IMR-90 (cell line): ENCODE data around the gene RSU1. TPM values are rescaled to one million over a fixed set of nuclear protein-coding genes. Genes with fewer than 3 reads are reported as not detected.

Source experiments
- ATAC-seq: fragments of 200-7000 bp; cut with Tn5 transposase; 2 replicates; pipeline ENCODE4 v1.9.1; 2020; ENCODE audit warnings: low read depth, mild to moderate bottlenecking, moderate library complexity
- BruUV-seq: library from RNA; stranded (reverse); fragments of 400-500 nt; replicated peaks from 2 replicates; lab custom pipeline; 2021; lab: Mats Ljungman, UMichigan
- CTCF ChIA-PET: fragments of 300-600 bp; formaldehyde crosslinking; extraction: SDS; loops from one replicate; lab custom pipeline; 2021; ENCODE audit warnings: antibody characterized with exemption; lab: Yijun Ruan, JAX
- POLR2A ChIA-PET: fragments of 300-600 bp; sonication (Branson Sonifier 250); formaldehyde crosslinking; loops from one replicate; lab custom pipeline; 2022; ENCODE audit warnings: antibody characterized with exemption; ENCODE audit not compliant: unreplicated experiment; lab: Charles Lee
- DNase-seq: peaks from one replicate; pipeline ENCODE4 v3.0.0; 2013
- H2AFZ ChIP-seq: replicated peaks from 2 replicates; pipeline ENCODE3; 2013; ENCODE audit warnings: low read length, mild to moderate bottlenecking; ENCODE audit not compliant: poor library complexity
- H2AK5ac ChIP-seq: 2 replicates; pipeline ENCODE4 v1.6.1; 2013; ENCODE audit warnings: low read depth, low read length, inconsistent platforms
- H2AK9ac ChIP-seq: replicated peaks from 2 replicates; pipeline ENCODE3; 2013; ENCODE audit warnings: mild to moderate bottlenecking, low read depth, low read length, moderate library complexity; ENCODE audit not compliant: poor library complexity
- H2BK120ac ChIP-seq: 2 replicates; pipeline ENCODE4 v1.6.1; 2013; ENCODE audit warnings: low read depth, low read length, inconsistent platforms
- H2BK15ac ChIP-seq: 3 replicates; pipeline ENCODE4 v1.6.1; 2013; ENCODE audit warnings: low read depth, low read length, inconsistent platforms
- H2BK20ac ChIP-seq: 2 replicates; pipeline ENCODE4 v1.6.1; 2013; ENCODE audit warnings: low read depth, mild to moderate bottlenecking, inconsistent platforms, low read length, moderate library complexity
- H2BK5ac ChIP-seq: 2 replicates; pipeline ENCODE4 v1.6.1; 2013; ENCODE audit warnings: mild to moderate bottlenecking, low read depth, low read length, inconsistent platforms; ENCODE audit not compliant: poor library complexity, severe bottlenecking
- H3K14ac ChIP-seq: replicated peaks from 2 replicates; pipeline ENCODE4 v1.6.1; 2013; ENCODE audit warnings: low read depth, low read length, inconsistent platforms
- H3K18ac ChIP-seq: 2 replicates; pipeline ENCODE4 v1.6.1; 2013; ENCODE audit warnings: low read depth, low read length, control low read depth
- H3K23ac ChIP-seq: 2 replicates; pipeline ENCODE4 v1.6.1; 2013; ENCODE audit warnings: low read depth, low read length, inconsistent platforms
- H3K27ac ChIP-seq: 2 replicates; pipeline ENCODE4 v1.5.1; 2013; ENCODE audit warnings: mild to moderate bottlenecking, control low read depth, low read length; ENCODE audit not compliant: insufficient read depth
- H3K27me3 ChIP-seq: 2 replicates; pipeline ENCODE4 v1.6.1; 2013; ENCODE audit warnings: low read length; ENCODE audit not compliant: control insufficient read depth, insufficient read depth
- H3K36me3 ChIP-seq: 2 replicates; pipeline ENCODE4 v1.6.1; 2013; ENCODE audit warnings: low read length, mixed read lengths; ENCODE audit not compliant: control insufficient read depth, insufficient read depth
- H3K4ac ChIP-seq: 2 replicates; pipeline ENCODE4 v1.6.1; 2013; ENCODE audit warnings: low read depth, low read length, inconsistent platforms
- H3K4me1 ChIP-seq: 2 replicates; pipeline ENCODE4 v1.6.1; 2013; ENCODE audit warnings: low read length, mixed read lengths; ENCODE audit not compliant: control insufficient read depth, insufficient read depth
- H3K4me2 ChIP-seq: 2 replicates; pipeline ENCODE4 v1.6.1; 2013; ENCODE audit warnings: low read depth, mild to moderate bottlenecking, control low read depth, low read length, moderate library complexity
- H3K4me3 ChIP-seq: 2 replicates; pipeline ENCODE4 v1.5.1; 2013; ENCODE audit warnings: low read depth, mild to moderate bottlenecking, control low read depth, low read length, moderate library complexity; ENCODE audit not compliant: insufficient read depth
- H3K56ac ChIP-seq: 2 replicates; pipeline ENCODE4 v1.6.1; 2013; ENCODE audit warnings: low read length, inconsistent platforms; ENCODE audit not compliant: insufficient read depth; ENCODE audit errors: extremely low read depth
- H3K79me1 ChIP-seq, 2 experiments: 2 replicates each; pipeline ENCODE4 v1.6.1; 2013; ENCODE audit warnings: low read length in 2 of 2, inconsistent platforms in 1 of 2, low read depth in 1 of 2
- H3K9ac ChIP-seq: 2 replicates; pipeline ENCODE4 v1.6.1; 2013; ENCODE audit warnings: low read depth, low read length, control low read depth
- H3K9me1 ChIP-seq: 2 replicates; pipeline ENCODE4 v1.6.1; 2013; ENCODE audit warnings: low read length, inconsistent platforms; ENCODE audit not compliant: insufficient read depth
- H3K9me3 ChIP-seq: 2 replicates; pipeline ENCODE4 v1.6.1; 2013; ENCODE audit warnings: low read length; ENCODE audit not compliant: control insufficient read depth, insufficient read depth
- H4K20me1 ChIP-seq: 2 replicates; pipeline ENCODE4 v1.6.1; 2013; ENCODE audit warnings: low read length, inconsistent platforms; ENCODE audit not compliant: insufficient read depth
- H4K5ac ChIP-seq: 2 replicates; pipeline ENCODE4 v1.6.1; 2013; ENCODE audit warnings: mild to moderate bottlenecking, low read depth, low read length, control low read depth
- H4K8ac ChIP-seq, 2 experiments: 2 replicates each; pipeline ENCODE4 v1.6.1; 2013; ENCODE audit warnings: low read depth in 2 of 2, low read length in 2 of 2, control low read depth in 1 of 2, inconsistent platforms in 1 of 2
- H4K91ac ChIP-seq: 2 replicates; pipeline ENCODE4 v1.6.1; 2013; ENCODE audit warnings: low read depth, low read length, inconsistent platforms; ENCODE audit not compliant: insufficient read depth
- CEBPB ChIP-seq: IDR thresholded peaks from 2 replicates; pipeline ENCODE4 v1.6.1; 2012; ENCODE audit warnings: low read depth, low read length, improper control_type of control experiment
- FOS ChIP-seq: fragments of 150-350 bp; IDR thresholded peaks from 2 replicates; pipeline ENCODE4 v1.6.1; 2016; ENCODE audit warnings: low read depth, low read length
- WGBS, 2 experiments: methylation state at CpG; one replicate each; pipeline versions ENCODE4 v1.1.5 to v1.1.7; 2013; ENCODE audit warnings: missing lambda C conversion rate in 2 of 2; ENCODE audit not compliant: insufficient read length in 1 of 2; ENCODE audit errors: extremely low coverage in 2 of 2; 5-methylcytosine and 5-hydroxymethylcytosine counted together
- dilution Hi-C: fragments of 300-500 bp; cut with HindIII; formaldehyde crosslinking; loops from one replicate; pipeline ENCODE4 v1.14.3; 2018; ENCODE audit warnings: low sequenced_read_pairs; ENCODE audit not compliant: unreplicated experiment
- in situ Hi-C: fragments of 300-500 bp; cut with MboI; formaldehyde crosslinking; loops from 3 replicates; pipeline ENCODE4 v1.14.3; 2019; ENCODE audit warnings: low sequenced_read_pairs, inconsistent platforms, mixed read lengths
- intact Hi-C: fragments of 100-400 bp; cut with micrococcal nuclease; formaldehyde crosslinking; loops from 2 replicates; pipeline ENCODE4 v1.10.0; 2022
- polyA plus RNA-seq, 3 experiments: library from polyadenylated mRNA; depleted of rRNA; stranded (reverse); fragments of >200 nt; gene quantifications; 2 replicates each; pipeline ENCODE4 v1.2.3, GENCODE V29; 2012; ENCODE audit warnings: low replicate concordance in 1 of 3
- total RNA-seq: library from RNA; depleted of rRNA; stranded (reverse); fragments of >200 nt; gene quantifications from 2 replicates; pipeline ENCODE4 v1.2.3, GENCODE V29; 2012
- TF ChIP-seq, protein P1 (sequence below): conservative IDR thresholded peaks from 2 replicates; pipeline ENCODE4 v1.5.1; 2012; ENCODE audit warnings: mild to moderate bottlenecking, low read depth, low read length, improper control_type of control experiment

RSU1 gene
- total and polyA plus RNA-seq, 2 of the 4 experiments (the other 2 are of a cell fraction), result 134 to 148 TPM

- dilution Hi-C loops (no loop called here), in situ Hi-C loops (no loop called here), intact Hi-C loops (loop anchor here (1.0 to 5.0 kb wide), 5 partner anchors 113 to 403 kb away; no protein-coding TSS in a partner anchor)
- no peak overlapping the region for H2BK15ac ChIP-seq
- ATAC-seq, result no peak
- H3K9ac ChIP-seq, result no peak overlapping the region
- H2BK20ac ChIP-seq, result 0 out of 2 replicates have a peak overlapping the region, but pooled peaks have one; percentile 22
- H3K36me3 ChIP-seq, result no peaks in the 10 kb centered on the region
- H3K4me3 ChIP-seq, result no peak overlapping the region
- H4K8ac ChIP-seq, result peak overlapping the region in 1 of 2 experiments; percentile 42; a peak in 1 of 4 replicates
- H2AK5ac ChIP-seq, result peak overlapping the region; percentile 57; the same call in 1 of the 2 replicates
- WGBS, 2 experiments, result no CpG with 5 or more reads among the region's 4 CpGs
- H3K27me3 ChIP-seq, result no peaks in the 10 kb centered on the region
- H2BK120ac ChIP-seq, result peak overlapping the region; percentile 41
- no peak overlapping the region for H3K14ac ChIP-seq
- no peak overlapping the region for H3K56ac ChIP-seq
- H4K20me1 ChIP-seq, result no peaks in the 10 kb centered on the region
- H3K18ac ChIP-seq, result no peak overlapping the region
- no peak overlapping the region for H3K23ac ChIP-seq
- DNase-seq, result no peak
- no peaks in the 10 kb centered on the region for H3K79me1 ChIP-seq
- H3K4me2 ChIP-seq, result no peak overlapping the region
- no peaks in the 10 kb centered on the region for H3K9me3 ChIP-seq
- ChIA-PET CTCF (interaction anchor here (1.0 to 1.7 kb wide), 4 partner anchors 10 to 346 kb away, joined by 3 to 8 read pairs (median 6); no protein-coding TSS in a partner anchor), POLR2A (interaction anchor here (0.6 kb wide), 1 partner anchor 115 kb away, joined by 8 read pairs; no protein-coding TSS in a partner anchor)
- H2AK9ac ChIP-seq, result no peak overlapping the region
- BruUV-seq, result no TSS peak
- no peak overlapping the region for H2AFZ ChIP-seq
- no peak overlapping the region for H3K4ac ChIP-seq
- TF ChIP-seq, protein P1, sequence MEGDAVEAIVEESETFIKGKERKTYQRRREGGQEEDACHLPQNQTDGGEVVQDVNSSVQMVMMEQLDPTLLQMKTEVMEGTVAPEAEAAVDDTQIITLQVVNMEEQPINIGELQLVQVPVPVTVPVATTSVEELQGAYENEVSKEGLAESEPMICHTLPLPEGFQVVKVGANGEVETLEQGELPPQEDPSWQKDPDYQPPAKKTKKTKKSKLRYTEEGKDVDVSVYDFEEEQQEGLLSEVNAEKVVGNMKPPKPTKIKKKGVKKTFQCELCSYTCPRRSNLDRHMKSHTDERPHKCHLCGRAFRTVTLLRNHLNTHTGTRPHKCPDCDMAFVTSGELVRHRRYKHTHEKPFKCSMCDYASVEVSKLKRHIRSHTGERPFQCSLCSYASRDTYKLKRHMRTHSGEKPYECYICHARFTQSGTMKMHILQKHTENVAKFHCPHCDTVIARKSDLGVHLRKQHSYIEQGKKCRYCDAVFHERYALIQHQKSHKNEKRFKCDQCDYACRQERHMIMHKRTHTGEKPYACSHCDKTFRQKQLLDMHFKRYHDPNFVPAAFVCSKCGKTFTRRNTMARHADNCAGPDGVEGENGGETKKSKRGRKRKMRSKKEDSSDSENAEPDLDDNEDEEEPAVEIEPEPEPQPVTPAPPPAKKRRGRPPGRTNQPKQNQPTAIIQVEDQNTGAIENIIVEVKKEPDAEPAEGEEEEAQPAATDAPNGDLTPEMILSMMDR, result no peak
- TF ChIP-seq FOS (no peak), CEBPB (peak; percentile 70)
- no peak overlapping the region for H2BK5ac ChIP-seq
- H4K5ac ChIP-seq, result no peak overlapping the region
- peaks cover 5% of the 10 kb centered on the region for H3K9me1 ChIP-seq
- no peak overlapping the region for H4K91ac ChIP-seq
- H3K4me1 ChIP-seq, result peaks cover 3% of the 10 kb centered on the region
- no peak overlapping the region for H3K27ac ChIP-seq
Observed at GRCh38 chr10:16853809-16854208, 36.6 kb upstream of the RSU1 start.
